ENCODE measurements around the gene GUCA2A. TPM values are rescaled to one million over a fixed set of nuclear protein-coding genes. Genes with fewer than 3 reads are reported as not detected.
"Not testable (repeated sequence)": the region's sequence is repeated elsewhere in the genome, so short reads cannot be mapped to it uniquely, and the experiment has no call there.

The GUCA2A gene, protein sequence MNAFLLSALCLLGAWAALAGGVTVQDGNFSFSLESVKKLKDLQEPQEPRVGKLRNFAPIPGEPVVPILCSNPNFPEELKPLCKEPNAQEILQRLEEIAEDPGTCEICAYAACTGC
- total RNA-seq, result not detected in 3 replicates

DNA sequence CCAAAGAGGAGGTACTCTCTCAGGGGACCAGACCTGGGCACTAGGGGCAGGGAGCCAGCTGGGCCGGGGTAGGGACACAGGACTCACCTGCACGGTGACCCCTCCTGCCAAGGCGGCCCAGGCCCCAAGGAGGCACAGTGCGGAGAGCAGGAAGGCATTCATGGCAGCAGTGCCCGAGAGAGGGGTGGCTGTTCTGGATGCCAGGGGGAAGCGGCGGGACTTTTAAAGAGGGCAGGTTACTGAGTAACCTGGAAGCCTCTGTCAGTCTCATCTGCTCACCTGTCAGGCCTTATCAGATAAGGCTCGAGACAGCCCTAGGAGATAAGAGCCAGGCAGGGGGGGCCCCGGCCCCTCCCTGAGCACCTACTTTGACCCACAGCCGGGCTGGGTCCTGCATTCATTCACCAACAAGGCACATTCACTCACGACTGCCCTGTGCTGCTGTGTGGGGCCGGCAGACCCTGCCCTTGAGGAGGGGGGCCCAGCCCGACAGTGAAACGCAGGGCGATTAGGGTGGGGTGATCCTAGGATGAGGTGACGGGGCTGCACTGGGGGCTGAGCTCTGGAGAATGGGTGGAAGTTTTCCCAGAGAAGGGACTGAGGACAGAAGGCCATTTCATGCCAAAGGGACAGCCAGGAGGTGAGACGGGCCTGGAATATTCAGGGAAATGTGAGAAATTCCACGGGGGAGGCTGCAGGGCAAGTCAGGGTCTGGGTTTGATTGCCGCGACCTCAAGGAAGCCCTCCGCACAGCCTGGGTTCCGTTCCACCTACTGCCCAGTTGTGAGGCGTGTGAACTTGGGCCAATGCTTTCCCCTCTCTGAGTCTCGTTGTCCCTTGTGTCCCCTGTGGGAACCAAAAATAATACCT is at the start of gene GUCA2A:
Gene GUCA2A (minus strand): TSS at position 195 of the 870 bp plus-strand sequence. CDS start 33 bp downstream, at position 162.
- DNase-seq (ENCODE audit: low spot score in 2 of 2, unreplicated experiment in 2 of 2), result no peak
- Mint-ChIP-seq H3K9me3 (peaks cover 21% of the 10 kb centered on the region), H3K4me1 (peaks cover 21% of the 10 kb centered on the region), H3K4me3 (no peak within 1 kb of the TSS), H3K36me3 (peaks cover 8% of the 10 kb centered on the region), H3K27me3 (ENCODE audit: low read depth) (no peaks in the 10 kb centered on the region), H3K27ac (peak within 1 kb of the TSS; percentile 92)
- TF ChIP-seq, protein P1, sequence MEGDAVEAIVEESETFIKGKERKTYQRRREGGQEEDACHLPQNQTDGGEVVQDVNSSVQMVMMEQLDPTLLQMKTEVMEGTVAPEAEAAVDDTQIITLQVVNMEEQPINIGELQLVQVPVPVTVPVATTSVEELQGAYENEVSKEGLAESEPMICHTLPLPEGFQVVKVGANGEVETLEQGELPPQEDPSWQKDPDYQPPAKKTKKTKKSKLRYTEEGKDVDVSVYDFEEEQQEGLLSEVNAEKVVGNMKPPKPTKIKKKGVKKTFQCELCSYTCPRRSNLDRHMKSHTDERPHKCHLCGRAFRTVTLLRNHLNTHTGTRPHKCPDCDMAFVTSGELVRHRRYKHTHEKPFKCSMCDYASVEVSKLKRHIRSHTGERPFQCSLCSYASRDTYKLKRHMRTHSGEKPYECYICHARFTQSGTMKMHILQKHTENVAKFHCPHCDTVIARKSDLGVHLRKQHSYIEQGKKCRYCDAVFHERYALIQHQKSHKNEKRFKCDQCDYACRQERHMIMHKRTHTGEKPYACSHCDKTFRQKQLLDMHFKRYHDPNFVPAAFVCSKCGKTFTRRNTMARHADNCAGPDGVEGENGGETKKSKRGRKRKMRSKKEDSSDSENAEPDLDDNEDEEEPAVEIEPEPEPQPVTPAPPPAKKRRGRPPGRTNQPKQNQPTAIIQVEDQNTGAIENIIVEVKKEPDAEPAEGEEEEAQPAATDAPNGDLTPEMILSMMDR (IDR thresholded peaks at IDR 0.05; ENCODE audit: unreplicated experiment), result no peak

DNA sequence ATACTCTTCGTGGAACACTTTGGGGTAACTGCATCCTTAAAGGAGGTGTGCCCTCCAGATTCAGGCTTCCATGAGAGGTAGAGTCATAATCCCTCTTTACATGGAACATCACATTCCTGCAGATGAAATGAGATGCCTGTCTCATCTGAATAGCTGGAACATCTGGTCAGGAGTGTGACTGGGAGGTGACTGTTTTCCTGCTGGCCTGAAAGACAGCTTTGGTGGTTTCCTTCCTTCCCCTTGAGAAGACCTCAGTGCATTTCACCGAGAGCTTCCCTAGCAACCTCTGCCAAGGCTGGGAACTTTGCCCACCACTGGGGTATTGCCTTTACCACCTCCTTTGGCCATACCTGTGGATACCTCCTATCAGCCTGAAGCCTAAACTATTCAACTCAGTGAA is 46.7 kb upstream of the GUCA2A start:
- peaks cover 41% of the 10 kb centered on the region for H3K36me3 Mint-ChIP-seq
- peaks cover 28% of the 10 kb centered on the region for H3K9me3 Mint-ChIP-seq
- no peak overlapping the region for H3K27ac Mint-ChIP-seq
- DNase-seq (ENCODE audit: low spot score in 2 of 2, unreplicated experiment in 2 of 2), result no peak
- no peak overlapping the region for H3K4me3 Mint-ChIP-seq
- peaks cover 44% of the 10 kb centered on the region for H3K4me1 Mint-ChIP-seq
- TF ChIP-seq, protein P1 (IDR thresholded peaks at IDR 0.05; ENCODE audit: unreplicated experiment), result no peak
- H3K27me3 Mint-ChIP-seq (ENCODE audit: low read depth), result no peaks in the 10 kb centered on the region

DNA sequence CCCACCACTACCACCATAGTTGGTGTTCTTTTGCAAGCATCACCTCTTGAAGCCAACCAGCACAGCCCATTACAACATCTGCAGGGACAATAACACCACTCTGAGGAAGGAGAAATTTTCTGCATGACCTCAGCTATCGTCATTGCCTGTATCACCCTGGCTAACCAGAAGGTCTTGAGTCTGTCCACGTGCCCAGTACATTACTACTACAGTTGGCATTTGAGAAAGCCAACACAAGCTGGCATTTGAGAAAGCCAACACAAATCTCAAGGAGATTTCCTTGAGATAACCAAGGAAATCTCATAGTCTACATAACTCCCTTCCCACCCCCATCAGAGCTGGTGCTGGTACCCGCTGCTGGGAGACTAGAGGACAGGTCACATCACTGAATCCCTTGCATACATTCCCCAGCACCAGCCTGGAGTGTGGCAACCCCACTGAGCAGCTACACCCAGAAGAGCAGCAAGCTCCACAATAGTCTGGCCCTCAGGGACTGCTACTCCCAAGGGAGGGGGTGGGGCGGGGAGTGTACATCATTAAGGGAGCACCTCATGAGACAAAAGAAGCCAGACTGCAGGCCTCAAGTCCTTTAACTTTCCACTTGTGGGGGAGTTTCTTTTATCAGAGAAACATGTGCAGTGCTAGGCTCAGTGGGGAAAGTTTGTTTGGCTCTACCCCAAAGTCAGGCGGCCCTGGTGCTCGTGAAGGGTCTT is 46.0 kb upstream of the GUCA2A start:
- H3K36me3 Mint-ChIP-seq, result peaks cover 44% of the 10 kb centered on the region
- TF ChIP-seq, protein P1 (IDR thresholded peaks at IDR 0.05; ENCODE audit: unreplicated experiment), result no peak
- no peak for DNase-seq (ENCODE audit: low spot score in 2 of 2, unreplicated experiment in 2 of 2)
- H3K27me3 Mint-ChIP-seq (ENCODE audit: low read depth), result no peaks in the 10 kb centered on the region
- peaks cover 50% of the 10 kb centered on the region for H3K4me1 Mint-ChIP-seq
- no peak overlapping the region for H3K4me3 Mint-ChIP-seq
- peak overlapping the region; percentile 73 for H3K27ac Mint-ChIP-seq
- H3K9me3 Mint-ChIP-seq, result peaks cover 28% of the 10 kb centered on the region

DNA sequence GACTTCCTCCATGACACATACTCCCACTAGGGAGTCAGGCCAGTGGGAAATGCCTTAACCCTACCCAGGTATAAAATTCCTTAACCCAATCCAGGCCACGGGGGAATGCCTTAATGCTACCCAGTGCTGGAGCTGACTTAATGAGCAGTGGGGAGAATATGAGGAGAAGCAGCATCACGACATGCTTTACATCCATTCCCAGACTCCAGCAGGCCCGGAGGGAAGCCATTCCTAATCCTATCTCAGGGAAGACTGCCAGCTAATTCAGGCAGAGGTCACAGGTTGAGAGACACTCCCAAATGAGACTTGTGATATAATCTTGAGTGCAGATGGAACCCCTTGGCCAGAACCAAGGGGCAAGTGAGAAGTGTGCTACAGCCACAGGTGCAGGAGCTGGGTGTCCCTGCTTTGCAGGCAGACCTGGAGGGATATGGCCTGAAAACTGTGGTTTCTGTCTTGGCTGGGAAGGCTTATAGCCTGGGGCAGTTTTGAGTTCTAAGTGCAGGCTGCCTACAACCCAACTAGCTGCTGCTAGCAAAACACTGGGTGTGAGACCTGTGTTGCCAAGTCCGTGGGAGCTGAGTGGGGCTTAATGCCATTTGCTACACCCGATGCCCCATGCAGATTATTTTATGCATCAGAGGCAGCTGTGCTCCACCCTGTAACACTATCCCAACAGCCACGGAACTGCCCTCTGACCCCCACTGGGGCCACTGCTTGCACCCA is 45.1 kb upstream of the GUCA2A start:
- Mint-ChIP-seq H3K36me3 (peaks cover 44% of the 10 kb centered on the region), H3K4me1 (peaks cover 55% of the 10 kb centered on the region), H3K4me3 (no peak overlapping the region), H3K9me3 (peaks cover 29% of the 10 kb centered on the region), H3K27me3 (ENCODE audit: low read depth) (no peaks in the 10 kb centered on the region), H3K27ac (peak overlapping the region; percentile 73)
- TF ChIP-seq, protein P1 (IDR thresholded peaks at IDR 0.05; ENCODE audit: unreplicated experiment), result no peak
- DNase-seq (ENCODE audit: low spot score in 2 of 2, unreplicated experiment in 2 of 2), result no peak

DNA sequence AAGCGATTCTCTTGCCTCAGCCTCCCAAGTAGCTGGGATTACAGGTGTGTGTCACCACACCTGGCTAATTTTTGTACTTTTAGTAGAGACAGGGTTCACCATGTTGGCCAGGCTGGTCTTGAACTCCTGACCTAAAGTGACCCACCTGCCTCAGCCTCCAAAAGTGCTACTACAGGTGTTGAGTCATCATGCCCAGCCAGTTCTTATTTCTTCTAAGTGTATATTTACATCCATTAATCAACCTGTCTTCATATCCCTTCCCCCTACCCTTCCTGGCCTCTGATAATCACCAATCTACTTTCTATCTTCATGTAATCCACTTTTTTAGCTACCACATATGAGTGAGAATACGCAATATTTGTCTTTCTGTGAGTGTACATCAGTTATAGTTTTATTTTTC is 42.4 kb upstream of the GUCA2A start:
- not testable (repeated sequence) for H3K27me3 Mint-ChIP-seq (ENCODE audit: low read depth); H3K4me3 Mint-ChIP-seq; DNase-seq (ENCODE audit: low spot score in 2 of 2, unreplicated experiment in 2 of 2)
- Mint-ChIP-seq H3K27ac (peak overlapping the region; percentile 74), H3K9me3 (peaks cover 30% of the 10 kb centered on the region), H3K36me3 (peaks cover 44% of the 10 kb centered on the region), H3K4me1 (peaks cover 51% of the 10 kb centered on the region)
